HT1080 (cell line): ENCODE results near the gene POLE. TPM values are rescaled to one million over a fixed set of nuclear protein-coding genes. Genes with fewer than 3 reads are reported as not detected.
A peak's percentile ranks its signal among the peaks of the same experiment; 100 is the strongest.
"Not testable (repeated sequence)": the region's sequence is repeated elsewhere in the genome, so short reads cannot be mapped to it uniquely, and the experiment has no call there.

ENCODE experiments used
- DNase-seq: peaks from one replicate; pipeline ENCODE4 v3.0.0-alpha.2; 2015; ENCODE audit warnings: low read depth
- total RNA-seq: library from RNA; depleted of rRNA; stranded (reverse); fragments of >200 nt; shearing (Covaris generic); gene quantifications from 2 replicates; pipeline ENCODE4 v1.2.3, GENCODE V29; 2014

POLE gene
- total RNA-seq, 1 experiment from 2014 or later: 35.5 TPM

- DNase-seq: peak; percentile 30
Measured at GRCh38 chr12:132719141-132719953, 32.2 kb upstream of the POLE start.

- no peak for DNase-seq
Measured at GRCh38 chr12:132718644-132719043, 31.5 kb upstream of the POLE start.

GRCh38 chr12:132717531-132718387 lies 30.6 kb upstream of the POLE start:
- no peak for DNase-seq

- no peak for DNase-seq
Measured at GRCh38 chr12:132717011-132717410, 29.9 kb upstream of the POLE start.

- no peak for DNase-seq
Measured at GRCh38 chr12:132716356-132716755, 29.2 kb upstream of the POLE start.

- DNase-seq: no peak
Measured at GRCh38 chr12:132715874-132716273, 28.7 kb upstream of the POLE start.

- DNase-seq: no peak
Measured at GRCh38 chr12:132713123-132713522, 26.0 kb upstream of the POLE start.

- DNase-seq: no peak
Measured at GRCh38 chr12:132711080-132711843, 24.1 kb upstream of the POLE start.

GRCh38 chr12:132710405-132711079 lies 23.4 kb upstream of the POLE start, which contains the start of gene PGAM5:
PGAM5 (plus strand) TSS chr12:132710842; CDS start chr12:132710877, 35 bp downstream.
- peak; percentile 71 for DNase-seq

- no peak for DNase-seq
Measured at GRCh38 chr12:132710043-132710404, 22.9 kb upstream of the POLE start.

- DNase-seq: no peak
Measured at GRCh38 chr12:132708150-132708549, 21.0 kb upstream of the POLE start.

GRCh38 chr12:132707241-132707640 lies 20.1 kb upstream of the POLE start:
- DNase-seq: no peak

GRCh38 chr12:132703641-132704040 lies 16.5 kb upstream of the POLE start:
- no peak for DNase-seq

GRCh38 chr12:132702640-132703039 lies 15.5 kb upstream of the POLE start:
- no peak for DNase-seq

GRCh38 chr12:132700212-132700822 lies 13.2 kb upstream of the POLE start:
- DNase-seq: no peak

GRCh38 chr12:132698341-132698740 lies 11.2 kb upstream of the POLE start:
- no peak for DNase-seq

- DNase-seq: no peak
Measured at GRCh38 chr12:132695431-132695830, 8.3 kb upstream of the POLE start.

- DNase-seq: not testable (repeated sequence)
Measured at GRCh38 chr12:132694888-132695287, 7.7 kb upstream of the POLE start.

- not testable (repeated sequence) for DNase-seq
Measured at GRCh38 chr12:132692030-132692429, 4.9 kb upstream of the POLE start.

GRCh38 chr12:132690112-132690511 lies 3.0 kb upstream of the POLE start:
- no peak for DNase-seq

- no peak for DNase-seq
Measured at GRCh38 chr12:132689227-132689626, 2.1 kb upstream of the POLE start.
